Colonic mucosa (tissue), 4 donors: ENCODE data around the gene ATXN1. TPM values are rescaled to one million over a fixed set of nuclear protein-coding genes. Genes with fewer than 3 reads are reported as not detected.

ENCODE experiments used
- DNase-seq: peaks from one replicate; pipeline ENCODE4 v3.0.0-alpha.2; 2020
- H3K27ac ChIP-seq: fragments of 200-600 bp; one replicate; pipeline ENCODE4 v1.8.0; 2021
- H3K27me3 ChIP-seq: fragments of 200-600 bp; one replicate; pipeline ENCODE4 v1.8.0; 2021
- H3K36me3 ChIP-seq: fragments of 200-600 bp; one replicate; pipeline ENCODE4 v1.8.0; 2021
- H3K4me1 ChIP-seq: fragments of 200-600 bp; one replicate; pipeline ENCODE4 v1.8.0; 2021; ENCODE audit warnings: mild to moderate bottlenecking
- H3K4me3 ChIP-seq: fragments of 200-600 bp; one replicate; pipeline ENCODE4 v1.8.0; 2021
- H3K9ac ChIP-seq, 2 donors: one replicate each; pipeline ENCODE4 v1.7.0; 2013; ENCODE audit warnings: control low read depth in 2 of 2, low read depth in 2 of 2, low read length in 2 of 2
- H3K9me3 ChIP-seq: fragments of 200-600 bp; one replicate; pipeline ENCODE4 v1.8.0; 2021
- CTCF ChIP-seq: fragments of 200-600 bp; IDR thresholded peaks from one replicate; pipeline ENCODE4 v1.8.0; 2022; ENCODE audit warnings: antibody characterized with exemption, mild to moderate bottlenecking
- intact Hi-C: fragments of 100-400 bp; cut with DNase I; formaldehyde crosslinking; loops from one replicate; pipeline ENCODE4 v1.14.1; 2022
- total RNA-seq, 2 donors: library from RNA; stranded (reverse); fragmentation: NEBNext Ultra II Directional in 1 of 2; extraction: Animal tissue kit (Norgen Biotek cat#: 25700) in 1 of 2; gene quantifications; one replicate each; pipeline ENCODE4 v1.2.1, GENCODE V29; 2021
- donor health status: healthy.
- donor health status: DM: no; HTN: no; CAD: no.
- donor health status: DM: no; HTN: no; CAD: no.

The ATXN1 gene
- total RNA-seq, 2 donors from 2014 or later: 24.5 to 41.9 TPM

- TF ChIP-seq CTCF: no peak
- Histone ChIP-seq H3K9ac (no peak overlapping the region), H3K4me1 (no peaks in the 10 kb centered on the region)
These were observed 357.4 kb downstream of the ATXN1 start for GRCh38 chr6:16403831-16404230.

GRCh38 chr6:16402581-16402900, 358.7 kb downstream of the ATXN1 start:
- no peaks in the 10 kb centered on the region for H3K36me3 ChIP-seq
- no peaks in the 10 kb centered on the region for H3K27me3 ChIP-seq
- no peak for DNase-seq
- no peak for TF ChIP-seq CTCF
- no peak overlapping the region for H3K4me3 ChIP-seq
- H3K4me1 ChIP-seq: no peaks in the 10 kb centered on the region
- no peak overlapping the region for H3K27ac ChIP-seq
- H3K9ac ChIP-seq: no peak overlapping the region
- no peaks in the 10 kb centered on the region for H3K9me3 ChIP-seq
- intact Hi-C loops: no loop called here

More at GRCh38 chr6:16403831-16404230, 357.4 kb downstream of the ATXN1 start:
- no peak for DNase-seq
- Histone ChIP-seq H3K36me3 (no peaks in the 10 kb centered on the region), H3K9me3 (no peaks in the 10 kb centered on the region), H3K4me3 (no peak overlapping the region), H3K27ac (no peak overlapping the region), H3K27me3 (no peaks in the 10 kb centered on the region)
- intact Hi-C loops: no loop called here

- Histone ChIP-seq H3K9me3 (no peaks in the 10 kb centered on the region), H3K27me3 (no peaks in the 10 kb centered on the region), H3K4me3 (no peak overlapping the region), H3K27ac (no peak overlapping the region), H3K9ac (no peak overlapping the region), H3K4me1 (no peaks in the 10 kb centered on the region), H3K36me3 (no peaks in the 10 kb centered on the region)
- intact Hi-C loops: no loop called here
- DNase-seq: no peak
- no peak for TF ChIP-seq CTCF
These were observed 361.0 kb downstream of the ATXN1 start for GRCh38 chr6:16400248-16400760.

GRCh38 chr6:16399695-16400094, 361.6 kb downstream of the ATXN1 start:
- intact Hi-C loops: no loop called here
- H3K27ac ChIP-seq: no peak overlapping the region
- no peak for TF ChIP-seq CTCF
- no peak for DNase-seq
- H3K36me3 ChIP-seq: no peaks in the 10 kb centered on the region
- no peaks in the 10 kb centered on the region for H3K27me3 ChIP-seq
- H3K4me3 ChIP-seq: no peak overlapping the region
- H3K9me3 ChIP-seq: no peaks in the 10 kb centered on the region
- H3K4me1 ChIP-seq: no peaks in the 10 kb centered on the region
- H3K9ac ChIP-seq: no peak overlapping the region

- Histone ChIP-seq H3K27ac (no peak overlapping the region), H3K9ac (no peak overlapping the region), H3K36me3 (no peaks in the 10 kb centered on the region), H3K4me1 (no peaks in the 10 kb centered on the region), H3K9me3 (no peaks in the 10 kb centered on the region), H3K4me3 (no peak overlapping the region), H3K27me3 (no peaks in the 10 kb centered on the region)
- intact Hi-C loops: no loop called here
- DNase-seq: no peak
- TF ChIP-seq CTCF: no peak
These were observed 362.1 kb downstream of the ATXN1 start for GRCh38 chr6:16399158-16399557.

- intact Hi-C loops: no loop called here
- TF ChIP-seq CTCF: no peak
- Histone ChIP-seq H3K36me3 (no peaks in the 10 kb centered on the region), H3K4me3 (no peak overlapping the region), H3K27me3 (no peaks in the 10 kb centered on the region), H3K9ac (no peak overlapping the region), H3K27ac (no peak overlapping the region), H3K4me1 (no peaks in the 10 kb centered on the region), H3K9me3 (no peaks in the 10 kb centered on the region)
- no peak for DNase-seq
These were observed 362.7 kb downstream of the ATXN1 start for GRCh38 chr6:16398587-16398986.
